Measurements from ENCODE around the gene ARHGEF4.
"Not testable (repeated sequence)": the region's sequence is repeated elsewhere in the genome, so short reads cannot be mapped to it uniquely, and the experiment has no call there.

The ARHGEF4 gene

GRCh38 chr2:131050896-131051295 lies 214.2 kb downstream of the ARHGEF4 start:
- FAIRE-seq (no peak), DNase-seq (ENCODE audit: low spot score) (no peak)

GRCh38 chr2:131052741-131053263 lies 216.1 kb downstream of the ARHGEF4 start:
- DNase-seq (ENCODE audit: low spot score): no peak
- no peak for FAIRE-seq

GRCh38 chr2:131054488-131054887 lies 217.8 kb downstream of the ARHGEF4 start:
- DNase-seq (ENCODE audit: low spot score): no peak
- FAIRE-seq: no peak

- DNase-seq (ENCODE audit: low spot score): no peak
- no peak for FAIRE-seq
These were observed 218.7 kb downstream of the ARHGEF4 start for GRCh38 chr2:131055169-131056065.

- FAIRE-seq: no peak
- DNase-seq (ENCODE audit: low spot score): no peak
These were observed 219.7 kb downstream of the ARHGEF4 start for GRCh38 chr2:131056204-131056931.

GRCh38 chr2:131056932-131057287 lies 220.2 kb downstream of the ARHGEF4 start:
- FAIRE-seq: no peak

GRCh38 chr2:131058214-131058843 lies 221.6 kb downstream of the ARHGEF4 start:
- no peak for FAIRE-seq
- DNase-seq (ENCODE audit: low spot score): no peak

More at GRCh38 chr2:131056932-131057287, 220.2 kb downstream of the ARHGEF4 start:
- no peak for DNase-seq (ENCODE audit: low spot score)

GRCh38 chr2:131058920-131059319 lies 222.2 kb downstream of the ARHGEF4 start:
- DNase-seq (ENCODE audit: low spot score) (no peak), FAIRE-seq (no peak)

- DNase-seq (ENCODE audit: low spot score): no peak
- no peak for FAIRE-seq
These were observed 227.0 kb downstream of the ARHGEF4 start for GRCh38 chr2:131063501-131064283.

GRCh38 chr2:131064589-131065512 lies 228.1 kb downstream of the ARHGEF4 start:
- FAIRE-seq (no peak), DNase-seq (ENCODE audit: low spot score) (no peak)

- no peak for FAIRE-seq
- no peak for DNase-seq (ENCODE audit: low spot score)
These were observed 230.9 kb downstream of the ARHGEF4 start for GRCh38 chr2:131067465-131068125.

- FAIRE-seq; DNase-seq (ENCODE audit: low spot score): not testable (repeated sequence)
These were observed 231.5 kb downstream of the ARHGEF4 start for GRCh38 chr2:131068172-131068571.

- DNase-seq (ENCODE audit: low spot score); FAIRE-seq: not testable (repeated sequence)
These were observed 238.9 kb downstream of the ARHGEF4 start for GRCh38 chr2:131075578-131075977.

GRCh38 chr2:131076707-131077106 lies 240.0 kb downstream of the ARHGEF4 start:
- DNase-seq (ENCODE audit: low spot score) (no peak), FAIRE-seq (no peak)

GRCh38 chr2:131077182-131077846 lies 240.6 kb downstream of the ARHGEF4 start:
- FAIRE-seq: no peak
- no peak for DNase-seq (ENCODE audit: low spot score)

- no peak for FAIRE-seq
- no peak for DNase-seq (ENCODE audit: low spot score)
These were observed 241.3 kb downstream of the ARHGEF4 start for GRCh38 chr2:131077966-131078365.

- DNase-seq (ENCODE audit: low spot score); FAIRE-seq: not testable (repeated sequence)
These were observed 243.2 kb downstream of the ARHGEF4 start for GRCh38 chr2:131079931-131080330.

GRCh38 chr2:131081190-131081589 lies 244.5 kb downstream of the ARHGEF4 start:
- FAIRE-seq: no peak
- no peak for DNase-seq (ENCODE audit: low spot score)

- DNase-seq (ENCODE audit: low spot score) (no peak), FAIRE-seq (no peak)
These were observed 248.9 kb downstream of the ARHGEF4 start for GRCh38 chr2:131085646-131086045.

Data from RCC 7860 (cell line).